Trophoblast cell (in vitro differentiated cells and primary cell): ENCODE measurements around the gene DENND1A.

Experiments used
- DNase-seq, 2 donors: peaks; one replicate each; pipeline ENCODE4 v3.0.0-alpha.2; 2016
- H2AFZ ChIP-seq: 2 replicates; pipeline ENCODE4 v1.6.1; 2013; ENCODE audit warnings: low read length, moderate library complexity, mild to moderate bottlenecking; ENCODE audit not compliant: insufficient read depth, poor library complexity
- H2AK5ac ChIP-seq: 2 replicates; pipeline ENCODE4 v1.6.1; 2013; ENCODE audit warnings: mild to moderate bottlenecking, low read length
- H2BK120ac ChIP-seq: 2 replicates; pipeline ENCODE4 v1.6.1; 2013; ENCODE audit warnings: low read length, mild to moderate bottlenecking, moderate library complexity; ENCODE audit not compliant: insufficient read depth, poor library complexity
- H2BK12ac ChIP-seq: 2 replicates; pipeline ENCODE4 v1.6.1; 2013; ENCODE audit warnings: mild to moderate bottlenecking, low read length, moderate library complexity
- H2BK5ac ChIP-seq: 2 replicates; pipeline ENCODE4 v1.6.1; 2013; ENCODE audit warnings: low read length, low read depth, moderate library complexity, mild to moderate bottlenecking; ENCODE audit not compliant: poor library complexity
- H3K14ac ChIP-seq: 2 replicates; pipeline ENCODE4 v1.6.1; 2013; ENCODE audit warnings: mild to moderate bottlenecking, low read length
- H3K18ac ChIP-seq: 2 replicates; pipeline ENCODE4 v1.6.1; 2013; ENCODE audit warnings: mild to moderate bottlenecking, low read length
- H3K23ac ChIP-seq: 2 replicates; pipeline ENCODE4 v1.6.1; 2013; ENCODE audit warnings: low read length
- H3K27ac ChIP-seq: 2 replicates; pipeline ENCODE4 v1.5.1; 2013; ENCODE audit warnings: low read depth, mild to moderate bottlenecking, inconsistent platforms, low read length, moderate library complexity
- H3K27me3 ChIP-seq: 2 replicates; pipeline ENCODE4 v1.6.1; 2013; ENCODE audit warnings: inconsistent platforms, mild to moderate bottlenecking, low read length, moderate library complexity; ENCODE audit not compliant: insufficient read depth
- H3K36me3 ChIP-seq, 2 experiments: 1 replicate in 1 of 2; 2 replicates in 1 of 2; pipeline ENCODE4 v1.6.1; 2013; ENCODE audit warnings: low read length in 2 of 2, mild to moderate bottlenecking in 2 of 2, moderate library complexity in 1 of 2; ENCODE audit not compliant: insufficient read depth in 2 of 2, control insufficient read depth in 1 of 2
- H3K4ac ChIP-seq: 2 replicates; pipeline ENCODE4 v1.6.1; 2013; ENCODE audit warnings: low read depth, mild to moderate bottlenecking, low read length, moderate library complexity
- H3K4me1 ChIP-seq, 2 experiments: 1 replicate in 1 of 2; 2 replicates in 1 of 2; pipeline ENCODE4 v1.6.1; 2013; ENCODE audit warnings: low read length in 2 of 2, mild to moderate bottlenecking in 2 of 2, moderate library complexity in 1 of 2; ENCODE audit not compliant: insufficient read depth in 2 of 2, control insufficient read depth in 1 of 2
- H3K4me2 ChIP-seq: 2 replicates; pipeline ENCODE4 v1.6.1; 2013; ENCODE audit warnings: inconsistent platforms, mild to moderate bottlenecking, low read length, moderate library complexity
- H3K4me3 ChIP-seq: 2 replicates; pipeline ENCODE4 v1.5.1; 2013; ENCODE audit warnings: mild to moderate bottlenecking, low read depth, low read length, inconsistent platforms
- H3K79me1 ChIP-seq: one replicate; pipeline ENCODE4 v1.6.1; 2013; ENCODE audit warnings: low read length
- H3K79me2 ChIP-seq: 2 replicates; pipeline ENCODE4 v1.6.1; 2013; ENCODE audit warnings: low read length, mild to moderate bottlenecking; ENCODE audit not compliant: control insufficient read depth, insufficient read depth, poor library complexity
- H3K9ac ChIP-seq: 2 replicates; pipeline ENCODE4 v1.6.1; 2013; ENCODE audit warnings: mild to moderate bottlenecking, low read length
- H3K9me3 ChIP-seq: 2 replicates; pipeline ENCODE4 v1.6.1; 2013; ENCODE audit warnings: low read depth, mild to moderate bottlenecking, control low read depth, inconsistent platforms, low read length; ENCODE audit not compliant: insufficient read depth
- H4K12ac ChIP-seq: 2 replicates; pipeline ENCODE4 v1.6.1; 2013; ENCODE audit warnings: low read depth, mild to moderate bottlenecking, low read length, moderate library complexity
- H4K8ac ChIP-seq: 2 replicates; pipeline ENCODE4 v1.6.1; 2013; ENCODE audit warnings: low read depth, mild to moderate bottlenecking, low read length, moderate library complexity
- H4K91ac ChIP-seq: one replicate; pipeline ENCODE4 v1.6.1; 2013; ENCODE audit warnings: low read depth, mild to moderate bottlenecking, low read length, moderate library complexity
- WGBS: extraction: QIAGEN DNeasy Blood & Tissue Kit; methylation state at CpG from one replicate; pipeline ENCODE4 v1.1.7; 2013; ENCODE audit warnings: missing lambda C conversion rate; ENCODE audit not compliant: insufficient read length, insufficient coverage; ENCODE audit errors: extremely low coverage; 5-methylcytosine and 5-hydroxymethylcytosine counted together

The DENND1A gene

DNA sequence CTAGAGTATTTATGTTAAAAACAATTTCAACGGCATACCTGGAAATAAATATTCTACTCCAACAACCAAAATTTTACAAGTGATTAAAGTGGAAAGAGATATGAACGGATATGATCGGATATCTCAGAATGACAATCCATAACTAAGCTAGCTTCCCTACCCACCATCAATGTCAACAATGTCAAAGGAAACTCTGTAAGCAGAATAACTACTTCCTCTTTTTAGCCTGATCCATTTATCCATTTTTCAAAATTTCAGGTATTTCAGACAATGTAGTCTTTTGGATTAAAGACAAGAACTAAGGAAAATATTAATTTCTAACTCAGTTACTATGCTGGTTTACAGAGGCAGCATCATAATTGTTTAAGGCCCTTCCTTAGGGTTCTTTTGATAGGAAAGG is 188.7 kb downstream of the DENND1A start:
- WGBS: no CpG with 5 or more reads among the region's 3 CpGs
- H3K9me3 ChIP-seq: no peaks in the 10 kb centered on the region

DNA sequence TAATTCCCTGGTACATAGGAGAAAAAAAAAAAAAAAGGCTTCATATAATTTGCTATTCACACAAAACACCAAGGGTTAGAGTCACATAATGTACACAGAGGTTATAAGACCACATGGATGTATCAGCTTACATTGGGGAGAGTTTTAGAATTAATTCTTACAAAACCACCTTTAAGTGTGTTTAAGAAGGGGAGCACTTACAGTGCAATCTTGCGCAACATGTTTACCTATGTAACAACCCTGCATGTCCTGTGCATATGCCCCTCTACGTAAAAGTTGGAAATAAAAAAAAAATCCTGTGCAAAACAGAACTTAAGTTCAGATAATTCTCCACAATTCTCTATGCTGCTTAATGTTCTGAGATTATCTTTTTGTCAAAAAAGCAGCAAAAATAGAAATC is 190.0 kb downstream of the DENND1A start:
- Histone ChIP-seq H3K4me3 (no peak overlapping the region), H3K9ac (no peak overlapping the region), H2BK12ac (no peak overlapping the region), H3K27ac (no peak overlapping the region), H3K4me2 (no peak overlapping the region), H2BK120ac (no peak overlapping the region), H3K18ac (no peak overlapping the region), H2AK5ac (no peak overlapping the region), H3K9me3 (no peaks in the 10 kb centered on the region), H3K23ac (no peak overlapping the region), H3K79me2 (no peaks in the 10 kb centered on the region), H3K79me1 (no peaks in the 10 kb centered on the region), H2AFZ (no peak overlapping the region), H3K14ac (no peak overlapping the region), H3K4ac (no peak overlapping the region), H4K8ac (no peak overlapping the region), H3K4me1 (no peaks in the 10 kb centered on the region), H3K27me3 (no peaks in the 10 kb centered on the region), H4K12ac (no peak overlapping the region), H3K36me3 (no peaks in the 10 kb centered on the region), H4K91ac (no peak overlapping the region), H2BK5ac (no peak overlapping the region)
- WGBS: no CpG with 5 or more reads among the region's 2 CpGs
- no peak for DNase-seq

More for the DNA sequence above, 188.7 kb downstream of the DENND1A start:
- Histone ChIP-seq H2AK5ac (no peak overlapping the region), H3K4me3 (no peak overlapping the region), H3K18ac (no peak overlapping the region), H2AFZ (no peak overlapping the region), H3K23ac (no peak overlapping the region), H4K12ac (no peak overlapping the region), H3K27ac (no peak overlapping the region), H3K4ac (no peak overlapping the region), H3K14ac (no peak overlapping the region), H3K36me3 (no peaks in the 10 kb centered on the region), H3K79me1 (no peaks in the 10 kb centered on the region), H3K9ac (no peak overlapping the region), H2BK5ac (no peak overlapping the region), H4K91ac (no peak overlapping the region), H2BK120ac (no peak overlapping the region), H3K4me2 (no peak overlapping the region), H3K4me1 (no peaks in the 10 kb centered on the region), H4K8ac (no peak overlapping the region), H3K79me2 (no peaks in the 10 kb centered on the region), H3K27me3 (no peaks in the 10 kb centered on the region), H2BK12ac (no peak overlapping the region)
- no peak for DNase-seq

DNA sequence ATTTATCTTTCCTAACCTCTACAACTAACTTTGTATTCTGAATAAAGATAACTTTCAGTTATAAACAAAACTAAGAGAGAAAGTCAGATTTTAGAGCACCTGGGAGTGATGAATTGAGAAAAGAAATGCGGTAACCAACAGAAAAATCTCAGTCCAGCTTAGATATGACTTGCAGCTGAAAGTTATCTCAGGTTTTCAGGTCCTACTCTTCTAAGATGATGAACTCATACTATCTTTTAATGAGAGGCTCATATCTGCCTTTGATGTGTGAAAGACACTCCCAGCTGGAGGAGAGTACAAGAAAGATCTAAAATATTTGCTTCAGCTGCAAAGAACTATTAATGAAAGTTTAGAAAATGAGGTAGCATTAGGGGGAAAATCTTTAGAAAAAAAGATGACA is 190.5 kb downstream of the DENND1A start:
- Histone ChIP-seq H4K12ac (no peak overlapping the region), H3K4me1 (no peaks in the 10 kb centered on the region), H2BK5ac (no peak overlapping the region), H3K9ac (no peak overlapping the region), H3K27me3 (no peaks in the 10 kb centered on the region), H2AFZ (no peak overlapping the region), H3K4ac (no peak overlapping the region), H3K79me2 (no peaks in the 10 kb centered on the region), H4K91ac (no peak overlapping the region), H3K14ac (no peak overlapping the region), H3K27ac (no peak overlapping the region), H3K9me3 (no peaks in the 10 kb centered on the region), H3K79me1 (no peaks in the 10 kb centered on the region), H2AK5ac (no peak overlapping the region), H3K18ac (no peak overlapping the region), H2BK12ac (no peak overlapping the region), H2BK120ac (no peak overlapping the region), H3K4me2 (no peak overlapping the region), H3K4me3 (no peak overlapping the region), H3K23ac (no peak overlapping the region), H4K8ac (no peak overlapping the region), H3K36me3 (no peaks in the 10 kb centered on the region)
- WGBS: no CpG with 5 or more reads among the region's 1 CpG
- DNase-seq: no peak

DNA sequence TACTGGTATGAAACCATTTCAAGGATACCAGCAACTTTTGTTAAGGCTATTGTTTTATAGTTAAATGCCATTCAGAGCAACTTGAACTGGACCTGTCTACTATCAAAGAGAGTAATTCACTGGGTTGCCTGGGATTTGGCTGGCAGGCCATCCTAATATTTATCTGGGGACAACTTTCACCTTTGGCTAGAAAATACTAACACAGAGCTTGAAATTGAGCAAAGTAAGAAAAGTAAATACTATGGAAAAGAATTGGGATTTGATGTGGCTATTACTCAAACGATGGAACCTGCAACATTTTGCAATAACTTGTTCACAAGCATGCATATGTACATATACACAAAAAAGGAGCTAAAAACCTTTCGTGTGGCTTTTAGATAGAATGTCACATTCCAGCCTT is 191.3 kb downstream of the DENND1A start:
- no peak overlapping the region for H3K18ac ChIP-seq
- H3K27ac ChIP-seq: no peak overlapping the region
- no peak overlapping the region for H3K4me3 ChIP-seq
- H4K8ac ChIP-seq: no peak overlapping the region
- H3K27me3 ChIP-seq: no peaks in the 10 kb centered on the region
- H2BK5ac ChIP-seq: no peak overlapping the region
- no peaks in the 10 kb centered on the region for H3K4me1 ChIP-seq
- no peaks in the 10 kb centered on the region for H3K9me3 ChIP-seq
- H4K91ac ChIP-seq: no peak overlapping the region
- no peaks in the 10 kb centered on the region for H3K79me2 ChIP-seq
- no peak overlapping the region for H2AFZ ChIP-seq
- H3K4me2 ChIP-seq: no peak overlapping the region
- H3K9ac ChIP-seq: no peak overlapping the region
- no peak overlapping the region for H2AK5ac ChIP-seq
- no peak for DNase-seq
- H4K12ac ChIP-seq: no peak overlapping the region
- no peak overlapping the region for H2BK12ac ChIP-seq
- H3K36me3 ChIP-seq: peaks cover 0 to 2% of the 10 kb centered on the region in 2 experiments
- no CpG with 5 or more reads among the region's 2 CpGs for WGBS
- H3K79me1 ChIP-seq: no peaks in the 10 kb centered on the region
- H3K4ac ChIP-seq: no peak overlapping the region
- no peak overlapping the region for H3K23ac ChIP-seq
- H3K14ac ChIP-seq: no peak overlapping the region
- no peak overlapping the region for H2BK120ac ChIP-seq
